Loucy (cell line): ENCODE results near the gene DNAL4.

Experiments
- H2AFZ ChIP-seq: fragments of 200-600 bp; sonication (generic); 2 replicates; pipeline ENCODE4 v1.6.0; 2016; ENCODE audit warnings: antibody characterized with exemption, mild to moderate bottlenecking, low read length, moderate library complexity
- H3F3A ChIP-seq: fragments of 200-600 bp; 2 replicates; pipeline ENCODE4 v1.6.0; 2016; ENCODE audit warnings: antibody characterized with exemption, low read depth, mild to moderate bottlenecking
- H3K27me3 ChIP-seq: fragments of 200-600 bp; sonication (generic); 2 replicates; pipeline ENCODE4 v1.6.1; 2014; ENCODE audit warnings: low read length, mild to moderate bottlenecking; ENCODE audit not compliant: insufficient read depth, poor library complexity, severe bottlenecking
- H3K36me3 ChIP-seq: fragments of 200-600 bp; sonication (generic); 2 replicates; pipeline ENCODE4 v1.6.1; 2016; ENCODE audit warnings: low read length; ENCODE audit not compliant: insufficient read depth
- H3K4me1 ChIP-seq: fragments of 200-600 bp; sonication (generic); 2 replicates; pipeline ENCODE4 v1.5.1; 2014; ENCODE audit warnings: low read length, mild to moderate bottlenecking; ENCODE audit not compliant: insufficient read depth, poor library complexity, severe bottlenecking
- H3K4me2 ChIP-seq: fragments of 200-600 bp; sonication (generic); 2 replicates; pipeline ENCODE4 v1.6.0; 2014; ENCODE audit warnings: antibody characterized with exemption, low read length, low read depth, mild to moderate bottlenecking; ENCODE audit not compliant: poor library complexity, severe bottlenecking
- H3K4me3 ChIP-seq: fragments of 200-600 bp; sonication (generic); 2 replicates; pipeline ENCODE4 v1.5.1; 2014; ENCODE audit warnings: low read length, mild to moderate bottlenecking, mixed read lengths; ENCODE audit not compliant: poor library complexity, severe bottlenecking
- H3K79me2 ChIP-seq: fragments of 200-600 bp; sonication (generic); 2 replicates; pipeline ENCODE4 v1.6.1; 2014; ENCODE audit warnings: low read length; ENCODE audit not compliant: insufficient read depth
- H3K9ac ChIP-seq: fragments of 200-600 bp; sonication (generic); 2 replicates; pipeline ENCODE4 v1.6.0; 2014; ENCODE audit warnings: mild to moderate bottlenecking, low read depth, low read length, moderate library complexity; ENCODE audit not compliant: poor library complexity, severe bottlenecking
- H3K9me2 ChIP-seq: fragments of 200-600 bp; sonication (generic); replicated peaks from 2 replicates; pipeline ENCODE4 v1.6.1; 2016; ENCODE audit warnings: low read depth, low read length, mixed read lengths
- H3K9me3 ChIP-seq: fragments of 200-600 bp; sonication (generic); 2 replicates; pipeline ENCODE4 v1.6.1; 2014; ENCODE audit warnings: mild to moderate bottlenecking, antibody characterized with exemption, low read length, low read depth; ENCODE audit not compliant: insufficient read depth
- H4K20me1 ChIP-seq: fragments of 200-600 bp; sonication (generic); 2 replicates; pipeline ENCODE4 v1.6.0; 2014; ENCODE audit warnings: antibody characterized with exemption, low read length, mild to moderate bottlenecking; ENCODE audit not compliant: insufficient read depth, poor library complexity, severe bottlenecking
- CTCF ChIP-seq: fragments of 200-600 bp; sonication (generic); conservative IDR thresholded peaks from 2 replicates; pipeline ENCODE4 v1.5.1; 2014; ENCODE audit warnings: mild to moderate bottlenecking, antibody characterized with exemption, low read length
- EZH2phosphoT487 ChIP-seq: fragments of 200-600 bp; IDR thresholded peaks from 2 replicates; pipeline ENCODE4 v1.6.1; 2018; ENCODE audit warnings: antibody characterized with exemption, mild to moderate bottlenecking, moderate library complexity, borderline replicate concordance

The DNAL4 gene

DNA sequence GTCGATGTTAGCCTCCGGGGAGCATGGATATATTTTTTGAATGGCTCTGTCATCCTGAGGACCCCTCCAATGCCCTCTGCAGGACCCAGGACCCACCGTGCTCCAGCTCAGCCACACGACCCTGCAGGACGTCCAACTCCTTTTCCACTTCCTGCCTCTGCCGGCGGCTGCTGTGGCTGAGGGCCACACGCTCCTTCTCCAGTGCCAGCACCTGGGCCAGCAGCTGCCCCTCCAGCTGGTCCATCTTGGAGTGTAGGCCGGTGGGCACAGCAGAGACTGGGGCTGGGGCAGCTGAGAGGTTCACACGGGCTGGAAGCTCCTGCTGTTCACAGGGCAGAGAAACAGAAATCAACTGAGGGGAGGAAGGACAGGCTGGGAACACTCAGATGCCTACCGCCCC is 34.2 kb upstream of the DNAL4 start:
- TF ChIP-seq EZH2phosphoT487: no peak
- no peak for TF ChIP-seq CTCF
- H4K20me1 ChIP-seq: no peaks in the 10 kb centered on the region
- no peak overlapping the region for H3K4me2 ChIP-seq
- no peaks in the 10 kb centered on the region for H3K4me1 ChIP-seq
- H3K4me3 ChIP-seq: no peak overlapping the region
- H3F3A ChIP-seq: no peaks in the 10 kb centered on the region
- H2AFZ ChIP-seq: no peak overlapping the region
- H3K36me3 ChIP-seq: no peaks in the 10 kb centered on the region
- H3K79me2 ChIP-seq: no peaks in the 10 kb centered on the region
- no peaks in the 10 kb centered on the region for H3K9me3 ChIP-seq
- H3K27me3 ChIP-seq: no peaks in the 10 kb centered on the region
- no peaks in the 10 kb centered on the region for H3K9me2 ChIP-seq
- no peak overlapping the region for H3K9ac ChIP-seq

DNA sequence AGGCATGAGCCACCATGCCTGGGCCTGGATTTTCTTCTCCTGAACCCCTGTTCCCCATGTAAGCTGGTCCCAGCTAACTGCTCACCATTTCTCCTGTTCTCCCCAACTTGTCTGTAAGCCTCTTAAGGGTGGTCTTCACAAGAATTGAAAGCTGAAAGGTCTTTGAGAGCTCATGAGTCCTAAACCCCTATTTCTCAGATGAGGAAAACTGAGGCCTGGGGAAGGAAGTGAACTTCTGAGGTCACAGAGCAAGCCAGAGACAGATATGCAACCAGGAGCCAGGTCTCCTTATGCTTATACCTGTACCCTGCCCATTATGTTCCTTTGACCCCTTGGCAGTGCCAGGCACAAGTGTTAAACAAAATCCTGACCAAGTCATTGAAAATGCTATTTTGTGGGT is 33.6 kb upstream of the DNAL4 start:
- Histone ChIP-seq H3K27me3 (no peaks in the 10 kb centered on the region), H3K79me2 (no peaks in the 10 kb centered on the region), H3K9me2 (no peaks in the 10 kb centered on the region), H3K4me3 (no peak overlapping the region), H3K9me3 (no peaks in the 10 kb centered on the region), H3K36me3 (no peaks in the 10 kb centered on the region), H2AFZ (no peak overlapping the region), H3F3A (no peaks in the 10 kb centered on the region), H3K9ac (no peak overlapping the region), H4K20me1 (no peaks in the 10 kb centered on the region), H3K4me2 (no peak overlapping the region), H3K4me1 (no peaks in the 10 kb centered on the region)
- TF ChIP-seq CTCF: no peak
- no peak for TF ChIP-seq EZH2phosphoT487

DNA sequence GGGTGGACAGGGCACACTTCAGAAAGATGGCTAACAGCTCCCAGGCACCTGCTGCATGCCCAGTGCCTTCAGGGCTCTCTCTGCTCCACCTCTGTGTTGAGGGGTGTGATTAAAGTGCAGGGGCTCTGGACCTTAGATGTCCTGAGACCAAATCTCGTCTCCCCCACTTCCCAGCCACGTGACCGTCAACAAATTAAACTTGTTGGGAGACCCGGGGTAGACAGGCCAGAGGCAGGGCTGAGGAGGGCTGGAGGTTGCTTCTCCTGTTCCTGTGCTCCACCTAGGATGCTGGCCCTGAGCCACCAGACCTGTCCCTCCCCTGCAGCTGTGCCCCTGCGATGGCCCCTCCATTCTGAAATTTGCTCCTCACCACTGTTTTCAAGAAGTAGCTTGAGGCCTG is 32.9 kb upstream of the DNAL4 start:
- H3K9me3 ChIP-seq: no peaks in the 10 kb centered on the region
- no peak for TF ChIP-seq CTCF
- TF ChIP-seq EZH2phosphoT487: no peak
- H3K27me3 ChIP-seq: no peaks in the 10 kb centered on the region
- H2AFZ ChIP-seq: no peak overlapping the region
- no peaks in the 10 kb centered on the region for H3K36me3 ChIP-seq
- no peak overlapping the region for H3K4me2 ChIP-seq
- no peaks in the 10 kb centered on the region for H3K79me2 ChIP-seq
- no peak overlapping the region for H3K4me3 ChIP-seq
- H3K4me1 ChIP-seq: no peaks in the 10 kb centered on the region
- H3K9me2 ChIP-seq: no peaks in the 10 kb centered on the region
- no peaks in the 10 kb centered on the region for H4K20me1 ChIP-seq
- no peaks in the 10 kb centered on the region for H3F3A ChIP-seq
- no peak overlapping the region for H3K9ac ChIP-seq
